Endothelial cell of umbilical vein (primary cell): ENCODE measurements around the gene KLRC2. TPM values are rescaled to one million over a fixed set of nuclear protein-coding genes. Genes with fewer than 3 reads are reported as not detected.
A peak's percentile ranks its signal among the peaks of the same experiment; 100 is the strongest.
"Not testable (repeated sequence)": the region's sequence is repeated elsewhere in the genome, so short reads cannot be mapped to it uniquely, and the experiment has no call there.

ENCODE experiments used
- BruUV-seq: library from RNA; stranded (reverse); fragments of 400-500 nt; replicated peaks from 2 replicates; lab custom pipeline; 2021; lab: Mats Ljungman, UMichigan
- CTCF ChIA-PET: fragments of 300-600, 350-600 bp; sonication (Branson Sonifier 250); formaldehyde crosslinking; loops from one replicate; lab custom pipeline; 2021; ENCODE audit warnings: antibody characterized with exemption, inconsistent platforms; lab: Charles Lee
- POLR2A ChIA-PET: fragments of 300-600, 350-600 bp; sonication (Branson Sonifier 250); formaldehyde crosslinking; loops from one replicate; lab custom pipeline; 2021; ENCODE audit warnings: antibody characterized with exemption, inconsistent platforms; lab: Charles Lee
- DNase-seq: peaks from one replicate; pipeline ENCODE4 v3.0.0-alpha.2; 2011; ENCODE audit warnings: low read depth, low spot score
- FAIRE-seq: peaks from 2 replicates; lab custom pipeline; 2011; peaks lifted over from hg19 to GRCh38; lab: Jason Lieb, UNC
- H2AFZ ChIP-seq: 2 replicates; pipeline ENCODE4 v1.6.0; 2012; ENCODE audit warnings: low read depth, low read length, control low read depth, inconsistent platforms
- H3K27ac ChIP-seq: 2 replicates; pipeline ENCODE4 v1.5.1; 2011; ENCODE audit warnings: low read depth, mild to moderate bottlenecking, control low read depth, low read length, moderate library complexity; ENCODE audit not compliant: insufficient read depth
- H3K27me3 ChIP-seq, 2 experiments: 2 replicates each; pipeline versions ENCODE4 v1.6.0 to v1.6.1; 2011; ENCODE audit warnings: low read length in 2 of 2, mixed read lengths in 1 of 2; ENCODE audit not compliant: control insufficient read depth in 2 of 2, insufficient read depth in 2 of 2
- H3K36me3 ChIP-seq, 2 experiments: 2 replicates in 1 of 2; 3 replicates in 1 of 2; pipeline ENCODE4 v1.5.1; 2011; ENCODE audit warnings: low read length in 2 of 2, mild to moderate bottlenecking in 1 of 2, moderate library complexity in 1 of 2; ENCODE audit not compliant: control insufficient read depth in 2 of 2, insufficient read depth in 2 of 2; ENCODE audit errors: extremely low read depth in 1 of 2
- H3K4me1 ChIP-seq: 3 replicates; pipeline ENCODE4 v1.5.1; 2011; ENCODE audit warnings: mild to moderate bottlenecking, low read length; ENCODE audit not compliant: control insufficient read depth, insufficient read depth; ENCODE audit errors: extremely low read depth
- H3K4me2 ChIP-seq: 2 replicates; pipeline ENCODE4 v1.6.1; 2011; ENCODE audit warnings: low read length, control low read depth, mixed read lengths; ENCODE audit not compliant: insufficient read depth
- H3K4me3 ChIP-seq, 3 experiments: fragments of 200-600 bp in 1 of 3; sonication (generic), shearing (Covaris generic) in 1 of 3; replicated peaks in 1 of 3; 2 replicates each; pipeline ENCODE4 v1.5.1; 2011 to 2016; ENCODE audit warnings: control low read depth in 3 of 3, low read length in 3 of 3, mild to moderate bottlenecking in 2 of 3, inconsistent platforms in 1 of 3, low read depth in 1 of 3, moderate library complexity in 1 of 3; ENCODE audit not compliant: insufficient read depth in 1 of 3
- H3K79me2 ChIP-seq: 2 replicates; pipeline ENCODE4 v1.6.0; 2012; ENCODE audit warnings: low read length, inconsistent platforms; ENCODE audit not compliant: control insufficient read depth, insufficient read depth
- H3K9ac ChIP-seq: replicated peaks from 2 replicates; pipeline ENCODE3; 2011; ENCODE audit warnings: low read length, control low read depth; ENCODE audit not compliant: insufficient read depth; ENCODE audit errors: extremely low read depth
- H3K9me1 ChIP-seq: replicated peaks from 3 replicates; pipeline ENCODE4 v1.6.0; 2011; ENCODE audit warnings: mild to moderate bottlenecking, low read length; ENCODE audit not compliant: control insufficient read depth, insufficient read depth; ENCODE audit errors: extremely low read depth
- H3K9me3 ChIP-seq: replicated peaks from 2 replicates; pipeline ENCODE4 v1.5.1; 2012; ENCODE audit warnings: low read length, inconsistent platforms; ENCODE audit not compliant: control insufficient read depth, insufficient read depth
- H4K20me1 ChIP-seq: replicated peaks from 2 replicates; pipeline ENCODE3; 2011; ENCODE audit warnings: mild to moderate bottlenecking, low read length; ENCODE audit not compliant: control insufficient read depth, insufficient read depth; ENCODE audit errors: extremely low read depth
- GATA2 ChIP-seq: IDR thresholded peaks from 2 replicates; pipeline ENCODE4 v1.7.0; 2011; ENCODE audit warnings: low read depth, mild to moderate bottlenecking, moderate library complexity, mixed read lengths, low read length; ENCODE audit not compliant: insufficient read length, insufficient read depth
- dilution Hi-C: fragments of 300-500 bp; cut with MboI; formaldehyde crosslinking; loops from one replicate; pipeline ENCODE4 v1.15.0; 2019; ENCODE audit warnings: low sequenced_read_pairs; ENCODE audit not compliant: extremely low pct_ligation_motif_present
- intact Hi-C: fragments of 100-400 bp; cut with micrococcal nuclease; formaldehyde crosslinking; loops from one replicate; pipeline ENCODE4 v1.10.0; 2022
- polyA plus RNA-seq, 4 experiments: library from polyadenylated mRNA; depleted of rRNA in 3 of 4; stranded (reverse) in 3 of 4; unstranded in 1 of 4; fragments of >200 nt; gene quantifications; 2 replicates each; pipeline versions ENCODE4 v1.2.1 to v1.2.3, GENCODE V29; 2011 to 2012; ENCODE audit warnings: missing spikeins in 1 of 4
- total RNA-seq: library from RNA; stranded (reverse); gene quantifications from 2 replicates; pipeline ENCODE4 v1.2.3, GENCODE V29; 2021

KLRC2 gene
- total and polyA plus RNA-seq, 2 donors (not counting 3 experiments of a cell fraction or from before 2014, with no cell fraction given) = not detected

DNA sequence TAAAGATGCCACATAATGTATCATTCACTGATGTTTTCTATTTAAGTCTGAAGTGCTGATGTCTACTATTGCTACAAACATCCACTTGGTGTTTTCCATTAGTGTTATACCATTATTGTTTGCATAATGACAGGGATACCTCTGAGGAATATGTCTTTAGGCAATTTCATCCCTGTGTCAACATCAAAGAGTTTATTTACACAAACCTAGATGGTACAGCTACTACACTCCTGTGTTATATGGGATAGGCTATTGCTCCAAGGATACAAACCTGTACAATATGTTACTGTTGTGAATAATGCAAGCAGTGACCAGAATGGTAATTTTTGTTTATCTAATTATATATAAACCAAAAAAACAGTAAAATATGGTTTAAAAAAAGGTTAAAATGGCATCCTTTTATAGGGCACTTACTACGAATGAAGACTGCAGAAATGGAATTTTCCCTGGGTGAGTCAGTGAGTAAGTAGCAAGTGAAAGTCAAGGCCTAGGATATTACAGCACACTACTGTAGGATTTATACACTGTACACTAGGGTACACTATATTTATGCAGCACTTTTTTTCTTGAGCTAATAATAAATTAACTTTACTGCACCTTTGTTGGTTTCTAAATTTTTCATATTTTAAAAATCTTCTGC lies 11.4 kb downstream of the KLRC2 start:
- FAIRE-seq, CTCF ChIA-PET, intact Hi-C loops: not testable (repeated sequence)

DNA sequence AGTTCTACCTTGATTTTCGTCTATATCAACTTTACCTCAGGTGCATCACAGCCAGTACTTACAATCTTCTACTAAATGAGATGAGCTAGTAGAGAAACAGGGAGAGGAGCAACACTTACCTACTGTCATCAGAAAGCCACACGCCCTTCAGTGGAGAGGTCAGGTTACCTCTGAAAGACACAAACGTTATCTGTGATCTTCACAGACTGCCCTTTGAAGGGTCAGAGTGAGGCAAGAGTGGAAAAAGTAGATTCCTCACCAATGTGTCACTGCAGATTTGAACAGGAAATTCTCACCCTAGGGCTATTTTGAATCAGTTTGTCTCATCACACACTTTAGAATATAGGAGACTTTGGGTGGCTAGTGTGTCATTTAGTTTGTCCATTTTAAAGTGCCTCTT lies 13.7 kb downstream of the KLRC2 start:
- FAIRE-seq = peak; percentile 49
- CTCF ChIA-PET, H3K27ac ChIP-seq, dilution Hi-C loops, H2AFZ ChIP-seq, intact Hi-C loops, H3K4me2 ChIP-seq, DNase-seq, H3K4me1 ChIP-seq, H3K9me1 ChIP-seq, H3K4me3 ChIP-seq, H3K36me3 ChIP-seq, BruUV-seq, H3K27me3 ChIP-seq, POLR2A ChIA-PET, H3K79me2 ChIP-seq, H3K9ac ChIP-seq, H4K20me1 ChIP-seq, H3K9me3 ChIP-seq: not testable (repeated sequence)
- peak; percentile 15 for TF ChIP-seq GATA2

More for the DNA sequence above, 11.4 kb downstream of the KLRC2 start:
- H3K4me2 ChIP-seq, H3K9me3 ChIP-seq, H3K27ac ChIP-seq, DNase-seq, H3K9ac ChIP-seq, H3K4me3 ChIP-seq, dilution Hi-C loops, H3K27me3 ChIP-seq, H2AFZ ChIP-seq, H3K4me1 ChIP-seq, H4K20me1 ChIP-seq, H3K9me1 ChIP-seq, POLR2A ChIA-PET, H3K79me2 ChIP-seq, BruUV-seq, H3K36me3 ChIP-seq: not testable (repeated sequence)

DNA sequence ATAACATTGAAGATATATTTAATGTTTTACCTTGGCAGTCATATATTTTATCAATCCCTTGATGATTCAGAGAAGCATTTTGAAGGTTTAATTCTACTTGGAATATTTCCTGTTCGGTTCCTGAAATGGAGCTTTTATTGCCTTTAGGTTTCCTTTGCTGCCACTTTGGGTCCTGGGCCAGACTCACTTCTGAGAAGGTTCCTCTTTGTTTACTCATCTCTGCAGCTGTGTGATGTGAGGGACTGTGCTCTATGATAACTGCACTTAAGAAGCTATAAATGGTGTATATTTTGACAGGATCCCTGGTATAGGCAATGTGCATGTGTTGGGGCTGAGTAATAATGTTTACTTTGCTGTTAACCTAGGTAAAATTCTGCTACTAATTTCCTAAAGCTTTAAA lies 15.5 kb downstream of the KLRC2 start, which contains the start of gene KLRC3:
KLRC3 (minus strand) TSS at position 262 of the 400 bp plus-strand sequence; CDS start at position 217, 45 bp downstream.
- H3K27me3 ChIP-seq, H3K79me2 ChIP-seq, BruUV-seq, H3K4me1 ChIP-seq, H2AFZ ChIP-seq, intact Hi-C loops, H3K4me3 ChIP-seq, H4K20me1 ChIP-seq, CTCF ChIA-PET, H3K27ac ChIP-seq, H3K4me2 ChIP-seq, dilution Hi-C loops, H3K9ac ChIP-seq, H3K9me1 ChIP-seq, H3K36me3 ChIP-seq, H3K9me3 ChIP-seq, POLR2A ChIA-PET: not testable (repeated sequence)
- FAIRE-seq (peak; percentile 66), DNase-seq (peak; percentile 43)
